Endodermal cell (in vitro differentiated cells): Measurements from ENCODE around the gene SLC12A3. TPM values are rescaled to one million over a fixed set of nuclear protein-coding genes. Genes with fewer than 3 reads are reported as not detected.

Experiments used
- DNase-seq: peaks from one replicate; pipeline ENCODE4 v3.0.0-alpha.2; 2017
- H3K27ac ChIP-seq: 2 replicates; pipeline ENCODE4 v1.5.1; 2013; ENCODE audit warnings: mild to moderate bottlenecking, low read depth, low read length, moderate library complexity
- H3K27me3 ChIP-seq: 2 replicates; pipeline ENCODE4 v1.6.1; 2013; ENCODE audit warnings: mild to moderate bottlenecking, low read length, moderate library complexity; ENCODE audit not compliant: insufficient read depth, control insufficient read depth, poor library complexity, severe bottlenecking
- H3K36me3 ChIP-seq: 2 replicates; pipeline ENCODE4 v1.7.0; 2013; ENCODE audit warnings: mild to moderate bottlenecking, low read length, moderate library complexity; ENCODE audit not compliant: control insufficient read depth, insufficient read depth
- H3K4me1 ChIP-seq: one replicate; pipeline ENCODE4 v1.7.0; 2013; ENCODE audit warnings: low read length; ENCODE audit not compliant: control insufficient read depth, insufficient read depth
- H3K4me3 ChIP-seq: 2 replicates; pipeline ENCODE4 v1.5.1; 2013; ENCODE audit warnings: mild to moderate bottlenecking, low read length, moderate library complexity
- H3K9ac ChIP-seq: 2 replicates; pipeline ENCODE4 v1.6.1; 2013; ENCODE audit warnings: mild to moderate bottlenecking, low read length, moderate library complexity; ENCODE audit not compliant: poor library complexity, severe bottlenecking; ENCODE audit errors: extremely low read depth
- H3K9me3 ChIP-seq: 2 replicates; pipeline ENCODE4 v1.6.1; 2013; ENCODE audit warnings: mild to moderate bottlenecking, low read length, moderate library complexity; ENCODE audit not compliant: control insufficient read depth
- H3K27ac Mint-ChIP-seq: 2 replicates; pipeline ENCODE4 v1.8.0; 2020; ENCODE audit warnings: mixed read lengths
- H3K27me3 Mint-ChIP-seq: 2 replicates; pipeline ENCODE4 v1.8.0; 2021; ENCODE audit warnings: mild to moderate bottlenecking, mixed read lengths; ENCODE audit not compliant: insufficient read depth
- H3K36me3 Mint-ChIP-seq: 2 replicates; pipeline ENCODE4 v1.8.0; 2020; ENCODE audit warnings: low read depth, mixed read lengths
- H3K4me1 Mint-ChIP-seq: 2 replicates; pipeline ENCODE4 v1.8.0; 2020; ENCODE audit warnings: mixed read lengths
- H3K4me3 Mint-ChIP-seq: 2 replicates; pipeline ENCODE4 v1.8.0; 2020; ENCODE audit warnings: mild to moderate bottlenecking, moderate library complexity, mixed read lengths
- H3K9me3 Mint-ChIP-seq: 2 replicates; pipeline ENCODE4 v1.8.0; 2020; ENCODE audit warnings: mild to moderate bottlenecking, mixed read lengths
- WGBS, 2 experiments: methylation state at CpG; one replicate each; pipeline versions ENCODE4 v1.1.5 to v1.1.7; 2013; ENCODE audit warnings: missing lambda C conversion rate in 2 of 2, mixed read lengths in 1 of 2; ENCODE audit not compliant: insufficient coverage in 1 of 2, insufficient read length in 1 of 2; 5-methylcytosine and 5-hydroxymethylcytosine counted together
- total RNA-seq, 2 donors: library from RNA; stranded (reverse); fragmentation: NEBNext Ultra II Directional in 1 of 2; extraction: Animal tissue kit (Norgen Biotek cat#: 25700) in 1 of 2; gene quantifications; 2 replicates in 1 of 2; 3 replicates in 1 of 2; pipeline ENCODE4 v1.2.1, GENCODE V29; 2021
- TF ChIP-seq, protein P1 (sequence below): fragments of 200-600 bp; sonication (generic); conservative IDR thresholded peaks from 2 replicates; pipeline ENCODE4 v1.5.0; 2021; ENCODE audit warnings: antibody characterized with exemption, mild to moderate bottlenecking

SLC12A3 gene
- total RNA-seq, 2 donors from 2014 or later = not detected

GRCh38 chr16:56855946-56856345 lies 9.1 kb upstream of the SLC12A3 start:
- Histone ChIP-seq H3K27me3 (no peaks in the 10 kb centered on the region), H3K27ac (no peak overlapping the region), H3K36me3 (no peaks in the 10 kb centered on the region), H3K9me3 (no peaks in the 10 kb centered on the region), H3K4me1 (peaks cover 7% of the 10 kb centered on the region), H3K4me3 (no peak overlapping the region), H3K9ac (no peak overlapping the region)
- Mint-ChIP-seq H3K9me3 (no peaks in the 10 kb centered on the region), H3K36me3 (no peaks in the 10 kb centered on the region), H3K27ac (no peak overlapping the region), H3K4me1 (peaks cover 27% of the 10 kb centered on the region), H3K27me3 (no peaks in the 10 kb centered on the region), H3K4me3 (no peak overlapping the region)
- 88 to 100% methylated on average over 3 to 4 of the region's 4 CpGs for WGBS, 2 experiments
- TF ChIP-seq, protein P1, sequence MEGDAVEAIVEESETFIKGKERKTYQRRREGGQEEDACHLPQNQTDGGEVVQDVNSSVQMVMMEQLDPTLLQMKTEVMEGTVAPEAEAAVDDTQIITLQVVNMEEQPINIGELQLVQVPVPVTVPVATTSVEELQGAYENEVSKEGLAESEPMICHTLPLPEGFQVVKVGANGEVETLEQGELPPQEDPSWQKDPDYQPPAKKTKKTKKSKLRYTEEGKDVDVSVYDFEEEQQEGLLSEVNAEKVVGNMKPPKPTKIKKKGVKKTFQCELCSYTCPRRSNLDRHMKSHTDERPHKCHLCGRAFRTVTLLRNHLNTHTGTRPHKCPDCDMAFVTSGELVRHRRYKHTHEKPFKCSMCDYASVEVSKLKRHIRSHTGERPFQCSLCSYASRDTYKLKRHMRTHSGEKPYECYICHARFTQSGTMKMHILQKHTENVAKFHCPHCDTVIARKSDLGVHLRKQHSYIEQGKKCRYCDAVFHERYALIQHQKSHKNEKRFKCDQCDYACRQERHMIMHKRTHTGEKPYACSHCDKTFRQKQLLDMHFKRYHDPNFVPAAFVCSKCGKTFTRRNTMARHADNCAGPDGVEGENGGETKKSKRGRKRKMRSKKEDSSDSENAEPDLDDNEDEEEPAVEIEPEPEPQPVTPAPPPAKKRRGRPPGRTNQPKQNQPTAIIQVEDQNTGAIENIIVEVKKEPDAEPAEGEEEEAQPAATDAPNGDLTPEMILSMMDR = no peak
- no peak for DNase-seq

GRCh38 chr16:56856876-56857447 lies 8.0 kb upstream of the SLC12A3 start:
- peaks cover 32% of the 10 kb centered on the region for H3K4me1 Mint-ChIP-seq
- no peak overlapping the region for H3K4me3 ChIP-seq
- H3K4me1 ChIP-seq = peaks cover 16% of the 10 kb centered on the region
- H3K27me3 Mint-ChIP-seq = no peaks in the 10 kb centered on the region
- H3K9me3 ChIP-seq = no peaks in the 10 kb centered on the region
- H3K36me3 ChIP-seq = no peaks in the 10 kb centered on the region
- no peaks in the 10 kb centered on the region for H3K36me3 Mint-ChIP-seq
- no peaks in the 10 kb centered on the region for H3K27me3 ChIP-seq
- H3K27ac ChIP-seq = no peak overlapping the region
- no peak overlapping the region for H3K27ac Mint-ChIP-seq
- no peaks in the 10 kb centered on the region for H3K9me3 Mint-ChIP-seq
- no peak overlapping the region for H3K9ac ChIP-seq
- WGBS, 2 experiments = 88 to 95% methylated on average over 2 to 5 of the region's 6 CpGs
- DNase-seq = no peak
- no peak overlapping the region for H3K4me3 Mint-ChIP-seq
- TF ChIP-seq, protein P1 = no peak

DNA sequence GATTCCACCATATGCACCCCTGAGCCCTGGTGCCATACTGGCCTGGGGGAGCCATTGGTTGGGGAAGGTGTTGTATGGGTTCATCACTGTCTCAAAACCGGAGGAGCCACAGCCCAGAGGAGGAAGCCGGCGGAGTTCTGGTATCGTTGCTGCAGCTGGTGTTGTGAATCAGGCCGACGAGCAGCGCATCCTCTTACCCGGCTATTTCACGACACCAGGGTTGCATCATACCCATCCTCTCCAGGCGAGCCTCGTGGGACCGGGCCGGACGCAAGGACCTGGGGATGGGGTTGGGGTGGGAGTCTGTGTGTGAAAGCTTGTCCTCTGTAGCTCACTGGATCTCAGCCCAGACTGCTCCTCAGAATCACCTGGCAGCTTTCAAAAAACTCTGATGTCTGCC lies 6.6 kb upstream of the SLC12A3 start:
- no peak overlapping the region for H3K9ac ChIP-seq
- H3K9me3 Mint-ChIP-seq = no peaks in the 10 kb centered on the region
- H3K4me3 Mint-ChIP-seq = no peak overlapping the region
- no peaks in the 10 kb centered on the region for H3K36me3 Mint-ChIP-seq
- no peaks in the 10 kb centered on the region for H3K9me3 ChIP-seq
- no peaks in the 10 kb centered on the region for H3K27me3 ChIP-seq
- peaks cover 23% of the 10 kb centered on the region for H3K4me1 ChIP-seq
- no peak overlapping the region for H3K27ac Mint-ChIP-seq
- DNase-seq = no peak
- no peak overlapping the region for H3K4me3 ChIP-seq
- H3K27me3 Mint-ChIP-seq = no peaks in the 10 kb centered on the region
- peaks cover 41% of the 10 kb centered on the region for H3K4me1 Mint-ChIP-seq
- WGBS, 2 experiments = 96 to 97% methylated on average over 14 of the region's 14 CpGs
- H3K36me3 ChIP-seq = no peaks in the 10 kb centered on the region
- TF ChIP-seq, protein P1 = no peak
- H3K27ac ChIP-seq = no peak overlapping the region
